HG03378 (cell line): Measurements from ENCODE around the gene ZNF408.

ENCODE experiments used
- ATAC-seq: cut with Tn5 transposase; IDR thresholded peaks from one replicate; pipeline ENCODE4 v1.9.1; 2021; ENCODE audit warnings: mild to moderate bottlenecking, moderate library complexity; ENCODE audit not compliant: unreplicated experiment

The ZNF408 gene

GRCh38 chr11:46725338-46726205 is 24.7 kb downstream of the ZNF408 start:
- ATAC-seq = no peak

GRCh38 chr11:46726206-46726862 is 25.5 kb downstream of the ZNF408 start:
- no peak for ATAC-seq

GRCh38 chr11:46727952-46728658 is 27.3 kb downstream of the ZNF408 start:
- ATAC-seq = no peak

GRCh38 chr11:46728659-46729040 is 27.8 kb downstream of the ZNF408 start:
- ATAC-seq = no peak

- no peak for ATAC-seq
Measured at GRCh38 chr11:46729110-46730027, 28.5 kb downstream of the ZNF408 start.

GRCh38 chr11:46731545-46731944 is 30.7 kb downstream of the ZNF408 start:
- no peak for ATAC-seq

- no peak for ATAC-seq
Measured at GRCh38 chr11:46733234-46733633, 32.4 kb downstream of the ZNF408 start.

GRCh38 chr11:46736146-46736545 is 35.3 kb downstream of the ZNF408 start:
- ATAC-seq = no peak

GRCh38 chr11:46736615-46737014 is 35.8 kb downstream of the ZNF408 start:
- no peak for ATAC-seq

GRCh38 chr11:46737699-46738098 is 36.9 kb downstream of the ZNF408 start:
- ATAC-seq = no peak

GRCh38 chr11:46738887-46739286 is 38.1 kb downstream of the ZNF408 start:
- ATAC-seq = no peak

GRCh38 chr11:46741600-46742484 is 41.0 kb downstream of the ZNF408 start:
- ATAC-seq = no peak

GRCh38 chr11:46743043-46743442 is 42.2 kb downstream of the ZNF408 start:
- no peak for ATAC-seq

- no peak for ATAC-seq
Measured at GRCh38 chr11:46743693-46744339, 43.0 kb downstream of the ZNF408 start.

GRCh38 chr11:46745328-46745727 is 44.5 kb downstream of the ZNF408 start:
- no peak for ATAC-seq

GRCh38 chr11:46745995-46746394 is 45.2 kb downstream of the ZNF408 start:
- no peak for ATAC-seq

- no peak for ATAC-seq
Measured at GRCh38 chr11:46747150-46747549, 46.3 kb downstream of the ZNF408 start.
